ENCODE results near the gene MARCKSL1.

DNA sequence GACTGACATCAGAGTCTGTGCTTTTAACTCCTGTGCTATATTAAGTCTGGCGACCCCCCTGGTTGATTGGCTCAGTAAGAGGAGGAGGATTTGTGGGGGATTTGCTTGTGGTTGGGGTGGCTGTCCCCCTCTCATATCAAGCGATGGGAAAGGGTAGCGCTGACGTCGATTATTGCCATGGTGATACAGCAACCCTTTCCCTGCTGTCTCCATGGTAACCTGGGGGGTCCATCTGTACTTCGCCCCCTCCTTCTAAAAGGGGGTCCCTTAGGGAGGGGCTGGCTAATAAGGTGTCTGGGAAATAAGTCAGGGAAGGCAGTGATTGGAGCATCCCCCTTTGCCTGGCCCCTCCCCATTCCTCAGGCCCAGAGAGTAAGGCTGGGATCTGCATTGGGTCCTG, 21.6 kb upstream of the MARCKSL1 start:
- TF ChIP-seq CTCF (conservative IDR thresholded peaks at IDR 0.05) (no peak), EZH2 (IDR thresholded peaks at IDR 0.05; ENCODE audit: low read depth) (no peak)

Data from PC-9 (cell line).